ENCODE results near the gene CPSF3. TPM values are rescaled to one million over a fixed set of nuclear protein-coding genes. Genes with fewer than 3 reads are reported as not detected.
A peak's percentile ranks its signal among the peaks of the same experiment; 100 is the strongest.

Gene CPSF3
- total RNA-seq, 4 donors from 2014 or later, result 17.6 to 173 (median 22.2) TPM

- intact Hi-C loops (cut with DNase I; ENCODE audit: low total_unique reads) (no loop called here), in situ Hi-C loops (cut with MboI; ENCODE audit: low pct_ligation_motif_present in 1 of 4, low pct_unique_long_range_greater_than_20kb in 1 of 4, low sequenced_read_pairs in 3 of 4) (no loop called here)
- Histone ChIP-seq H3K9me3 (no peaks in the 10 kb centered on the region), H3K36me3 (peaks cover 0 to 15% (median 3%) of the 10 kb centered on the region in 4 donors), H3K27ac (peak overlapping the region; percentile 62 to 71 (median 66)), H3K4me1 (peaks cover 3 to 25% (median 14%) of the 10 kb centered on the region in 4 donors), H3K4me3 (no peak overlapping the region), H3K27me3 (no peaks in the 10 kb centered on the region)
- TF ChIP-seq POLR2AphosphoS5 (IDR thresholded peaks at IDR 0.05), result no peak
- no peak for TF ChIP-seq EP300 (IDR thresholded peaks at IDR 0.05; ENCODE audit: low read depth)
- no peak for TF ChIP-seq POLR2A (IDR thresholded peaks at IDR 0.05)
- TF ChIP-seq CTCF (IDR thresholded peaks at IDR 0.05), result no peak
- no peak for DNase-seq
- WGBS, 2 donors (ENCODE audit: low coverage in 1 of 2), result 60 to 66% methylated on average over 9 of the region's 9 CpGs
Measured at GRCh38 chr2:9377461-9378097, 45.9 kb upstream of the CPSF3 start.

- intact Hi-C loops (cut with DNase I; ENCODE audit: low total_unique reads) (no loop called here), in situ Hi-C loops (cut with MboI; ENCODE audit: low pct_ligation_motif_present in 1 of 4, low pct_unique_long_range_greater_than_20kb in 1 of 4, low sequenced_read_pairs in 3 of 4) (no loop called here)
- no peaks in the 10 kb centered on the region for H3K9me3 ChIP-seq
- H3K4me1 ChIP-seq, result peaks cover 3 to 25% (median 14%) of the 10 kb centered on the region in 4 donors
- no peak overlapping the region for H3K4me3 ChIP-seq
- WGBS, 2 donors (ENCODE audit: low coverage in 1 of 2), result 63 to 79% methylated on average over 3 to 30 of the region's 30 CpGs
- H3K27ac ChIP-seq, result peak overlapping the region; percentile 62 to 71 (median 66)
- peaks cover 0 to 15% (median 3%) of the 10 kb centered on the region in 4 donors for H3K36me3 ChIP-seq
- peak; percentile 35 for DNase-seq
- no peaks in the 10 kb centered on the region for H3K27me3 ChIP-seq
- TF ChIP-seq EP300 (IDR thresholded peaks at IDR 0.05; ENCODE audit: low read depth) (no peak), POLR2A (IDR thresholded peaks at IDR 0.05) (no peak), CTCF (IDR thresholded peaks at IDR 0.05) (no peak), POLR2AphosphoS5 (IDR thresholded peaks at IDR 0.05) (peak in 1 of 3 donors; percentile 15)
Measured at GRCh38 chr2:9378433-9379390, 44.7 kb upstream of the CPSF3 start.

GRCh38 chr2:9379391-9379755 lies 44.1 kb upstream of the CPSF3 start:
- intact Hi-C loops (cut with DNase I; ENCODE audit: low total_unique reads), result no loop called here
- WGBS, 2 donors (ENCODE audit: low coverage in 1 of 2), result 88 to 89% methylated on average over 5 of the region's 5 CpGs
- Histone ChIP-seq H3K27ac (peak overlapping the region; percentile 13 to 71 (median 66)), H3K4me1 (peaks cover 3 to 25% (median 14%) of the 10 kb centered on the region in 4 donors), H3K27me3 (no peaks in the 10 kb centered on the region), H3K4me3 (no peak overlapping the region), H3K36me3 (peaks cover 0 to 15% (median 4%) of the 10 kb centered on the region in 4 donors), H3K9me3 (no peaks in the 10 kb centered on the region)
- in situ Hi-C loops (cut with MboI; ENCODE audit: low pct_ligation_motif_present in 1 of 4, low pct_unique_long_range_greater_than_20kb in 1 of 4, low sequenced_read_pairs in 3 of 4), result no loop called here
- TF ChIP-seq POLR2A (IDR thresholded peaks at IDR 0.05), result no peak
- TF ChIP-seq EP300 (IDR thresholded peaks at IDR 0.05; ENCODE audit: low read depth), result no peak
- TF ChIP-seq POLR2AphosphoS5 (IDR thresholded peaks at IDR 0.05), result no peak
- TF ChIP-seq CTCF (IDR thresholded peaks at IDR 0.05), result no peak
- no peak for DNase-seq

Data from transverse colon (tissue), 4 donors.